Measurements from ENCODE around the gene SRSF1.

The SRSF1 gene

DNA sequence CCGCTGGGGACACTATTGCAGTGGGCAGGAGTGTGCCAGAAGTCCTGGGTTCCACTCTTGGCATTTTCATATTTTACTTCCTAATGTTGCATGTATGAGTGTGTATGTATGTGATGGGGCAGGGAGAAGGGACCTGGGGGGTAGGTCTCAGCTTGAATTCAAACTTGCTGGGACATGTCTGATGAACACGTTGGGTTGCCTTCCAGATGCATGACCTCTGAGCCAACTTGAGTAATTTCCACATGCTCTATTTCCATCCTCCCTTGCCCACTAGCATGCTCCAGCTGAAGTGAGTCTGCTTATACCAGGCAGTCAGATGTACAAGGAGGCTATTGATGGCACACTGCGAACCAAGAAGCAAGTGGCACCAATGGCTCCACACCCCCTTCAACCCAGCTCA lies 32.9 kb upstream of the SRSF1 start:
- TF ChIP-seq, protein P1, sequence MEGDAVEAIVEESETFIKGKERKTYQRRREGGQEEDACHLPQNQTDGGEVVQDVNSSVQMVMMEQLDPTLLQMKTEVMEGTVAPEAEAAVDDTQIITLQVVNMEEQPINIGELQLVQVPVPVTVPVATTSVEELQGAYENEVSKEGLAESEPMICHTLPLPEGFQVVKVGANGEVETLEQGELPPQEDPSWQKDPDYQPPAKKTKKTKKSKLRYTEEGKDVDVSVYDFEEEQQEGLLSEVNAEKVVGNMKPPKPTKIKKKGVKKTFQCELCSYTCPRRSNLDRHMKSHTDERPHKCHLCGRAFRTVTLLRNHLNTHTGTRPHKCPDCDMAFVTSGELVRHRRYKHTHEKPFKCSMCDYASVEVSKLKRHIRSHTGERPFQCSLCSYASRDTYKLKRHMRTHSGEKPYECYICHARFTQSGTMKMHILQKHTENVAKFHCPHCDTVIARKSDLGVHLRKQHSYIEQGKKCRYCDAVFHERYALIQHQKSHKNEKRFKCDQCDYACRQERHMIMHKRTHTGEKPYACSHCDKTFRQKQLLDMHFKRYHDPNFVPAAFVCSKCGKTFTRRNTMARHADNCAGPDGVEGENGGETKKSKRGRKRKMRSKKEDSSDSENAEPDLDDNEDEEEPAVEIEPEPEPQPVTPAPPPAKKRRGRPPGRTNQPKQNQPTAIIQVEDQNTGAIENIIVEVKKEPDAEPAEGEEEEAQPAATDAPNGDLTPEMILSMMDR (conservative IDR thresholded peaks at IDR 0.05), result no peak
- no peak overlapping the region for H3K27ac ChIP-seq

DNA sequence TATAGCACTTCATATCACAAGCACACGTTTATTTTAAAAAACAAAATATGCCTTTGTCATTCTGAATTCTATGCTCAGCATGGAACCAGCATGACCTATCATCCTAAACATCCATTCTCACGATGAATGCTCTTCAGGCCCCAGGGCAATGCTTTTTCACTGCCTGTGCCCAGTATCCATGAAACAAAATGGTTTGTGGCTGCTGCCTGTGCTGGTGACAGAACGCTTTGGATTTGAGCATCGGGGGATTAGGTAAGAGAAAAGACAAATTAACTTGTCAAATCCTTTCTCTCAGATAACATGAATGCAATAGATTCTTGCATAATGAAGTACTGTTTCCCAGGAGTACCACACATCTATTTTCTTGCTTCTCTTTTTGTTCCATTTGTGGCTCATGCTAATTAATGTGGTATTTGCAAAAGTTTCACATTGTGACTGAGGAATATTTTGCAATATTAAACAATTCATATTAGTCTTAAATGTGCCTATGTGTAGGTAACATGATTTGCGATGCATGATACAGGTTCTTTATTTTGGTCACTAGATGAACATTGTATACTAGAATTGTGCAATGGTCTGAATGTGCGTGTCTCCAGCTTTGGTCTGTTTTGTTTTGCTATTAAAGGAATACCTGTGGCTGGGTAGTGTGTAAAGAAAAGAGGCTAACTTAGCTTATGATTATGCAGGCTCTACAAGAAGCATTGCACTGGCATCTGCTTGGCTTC lies 25.8 kb upstream of the SRSF1 start:
- TF ChIP-seq, protein P1 (conservative IDR thresholded peaks at IDR 0.05), result no peak
- H3K27ac ChIP-seq, result no peak overlapping the region

DNA sequence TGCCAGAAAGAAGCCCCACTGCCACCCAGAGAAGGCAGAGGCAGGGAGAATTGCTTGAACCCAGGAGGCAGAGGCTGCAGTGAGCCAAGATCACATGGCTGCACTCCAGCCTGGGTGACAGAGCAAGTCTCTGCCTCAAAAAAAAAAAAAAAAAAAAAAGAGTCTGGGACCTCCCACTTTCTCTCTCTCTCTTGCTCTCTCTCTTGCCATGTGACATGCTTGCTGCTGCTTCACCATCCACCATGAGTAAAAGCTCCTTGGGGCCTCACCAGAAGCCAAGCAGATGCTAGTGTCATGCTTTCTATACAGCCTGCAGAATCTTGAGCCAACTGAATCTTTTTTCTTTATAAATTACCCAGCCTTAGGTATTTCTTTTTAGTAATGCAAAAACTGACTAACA lies 21.5 kb upstream of the SRSF1 start:
- H3K27ac ChIP-seq, result no peak overlapping the region
- TF ChIP-seq, protein P1 (conservative IDR thresholded peaks at IDR 0.05), result no peak

DNA sequence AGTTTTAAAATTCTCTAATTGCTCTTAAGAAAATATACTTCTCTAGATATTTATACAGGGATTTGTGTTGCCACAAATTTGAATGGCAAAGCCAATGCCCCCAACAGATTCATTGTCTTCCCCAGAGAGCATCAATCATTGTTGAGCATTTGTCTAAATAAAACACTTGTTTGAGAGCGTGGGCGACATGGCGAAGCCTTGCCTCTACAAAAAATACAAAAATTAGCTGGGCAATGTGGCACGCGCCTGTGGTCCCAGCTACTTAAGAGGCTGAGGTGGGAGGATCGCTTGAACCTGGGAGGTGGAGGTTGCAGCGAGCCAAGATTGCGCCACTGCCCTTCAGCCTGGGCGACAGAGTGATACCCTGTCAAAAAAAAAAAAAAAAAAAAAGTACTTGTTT lies 13.4 kb upstream of the SRSF1 start:
- TF ChIP-seq, protein P1 (conservative IDR thresholded peaks at IDR 0.05), result no peak
- H3K27ac ChIP-seq, result peak overlapping the region; percentile 94; the same call in 1 of the 2 replicates

DNA sequence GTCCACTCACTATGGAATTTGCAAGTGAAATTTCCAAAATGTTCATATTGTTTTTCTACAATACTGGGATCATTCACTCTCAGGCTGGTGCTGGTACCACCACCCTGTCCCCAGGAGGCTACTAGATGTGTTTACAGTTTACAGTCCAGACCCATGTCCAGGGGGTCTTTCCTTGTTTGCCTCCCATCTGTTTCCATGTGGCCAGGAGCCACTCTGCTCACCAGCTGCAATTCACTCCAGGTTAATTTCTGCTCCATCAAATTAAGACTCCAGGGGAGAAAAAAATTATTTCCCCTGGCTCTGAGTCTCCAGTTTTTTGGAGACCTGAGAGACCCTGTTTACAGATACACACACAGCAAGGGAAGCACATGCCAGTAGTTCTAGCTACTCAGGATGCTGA lies 12.5 kb upstream of the SRSF1 start:
- TF ChIP-seq, protein P1 (conservative IDR thresholded peaks at IDR 0.05), result no peak
- no peak overlapping the region for H3K27ac ChIP-seq

DNA sequence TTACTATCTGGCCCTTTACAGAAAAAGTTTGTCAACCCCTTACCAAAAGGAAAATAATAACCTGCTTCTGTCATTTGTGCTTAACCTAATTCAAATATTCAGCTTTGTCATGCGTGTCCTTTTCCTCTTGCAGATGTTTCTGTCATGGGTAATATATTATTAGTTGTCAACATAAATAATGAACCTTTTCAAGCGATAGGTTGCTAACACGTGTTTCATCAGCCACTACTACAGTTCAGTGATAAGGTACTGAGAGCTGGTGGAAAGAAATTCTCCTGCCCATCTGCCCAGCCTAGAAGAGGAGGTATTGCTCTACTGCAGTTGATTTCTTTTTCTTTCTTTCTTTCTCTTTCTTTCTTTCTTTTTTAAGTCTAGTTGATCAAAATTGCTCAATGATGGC lies 12.0 kb upstream of the SRSF1 start:
- TF ChIP-seq, protein P1 (conservative IDR thresholded peaks at IDR 0.05), result no peak

DNA sequence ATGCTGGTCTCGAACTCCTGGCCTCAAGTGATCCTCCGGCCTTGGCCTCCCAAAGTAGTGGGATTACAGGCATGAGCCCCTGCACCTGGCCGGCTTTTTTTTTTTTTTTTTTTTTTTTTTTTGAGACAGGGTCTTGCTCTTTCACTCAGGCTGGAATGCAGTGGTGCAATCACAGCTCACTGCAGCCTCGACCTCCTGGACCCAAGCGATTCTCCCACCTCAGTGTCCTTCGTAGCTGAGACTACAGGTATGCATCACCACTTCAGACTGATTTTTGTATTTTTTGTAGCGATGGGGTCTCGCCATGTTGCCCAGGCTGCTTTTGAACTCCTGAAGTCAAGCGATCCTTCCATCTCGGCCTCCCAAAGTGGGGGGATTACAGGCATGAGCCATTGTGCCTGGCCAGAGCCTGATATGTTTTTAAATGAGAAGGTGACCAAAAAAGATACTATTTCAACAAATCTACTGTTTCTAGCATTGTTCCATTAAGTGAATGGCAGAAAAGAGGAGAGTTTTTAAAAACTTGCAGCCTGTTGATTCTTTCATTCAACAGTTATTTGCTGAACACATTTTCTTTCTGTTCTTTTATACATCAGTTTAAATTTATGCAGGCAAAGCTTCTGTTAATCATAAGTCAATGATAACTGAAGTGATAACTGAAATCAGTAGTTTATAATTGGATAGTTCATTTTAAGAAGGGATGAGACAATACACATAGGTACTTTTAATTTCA lies 3.2 kb upstream of the SRSF1 start:
- H3K27ac ChIP-seq, result no peak overlapping the region
- TF ChIP-seq, protein P1 (conservative IDR thresholded peaks at IDR 0.05), result no peak

More for the DNA sequence above, 12.0 kb upstream of the SRSF1 start:
- no peak overlapping the region for H3K27ac ChIP-seq
